ENCODE data around the gene OR10J5. TPM values are rescaled to one million over a fixed set of nuclear protein-coding genes. Genes with fewer than 3 reads are reported as not detected.

Gene OR10J5
- total RNA-seq, 2 donors from 2014 or later, result not detected

DNA sequence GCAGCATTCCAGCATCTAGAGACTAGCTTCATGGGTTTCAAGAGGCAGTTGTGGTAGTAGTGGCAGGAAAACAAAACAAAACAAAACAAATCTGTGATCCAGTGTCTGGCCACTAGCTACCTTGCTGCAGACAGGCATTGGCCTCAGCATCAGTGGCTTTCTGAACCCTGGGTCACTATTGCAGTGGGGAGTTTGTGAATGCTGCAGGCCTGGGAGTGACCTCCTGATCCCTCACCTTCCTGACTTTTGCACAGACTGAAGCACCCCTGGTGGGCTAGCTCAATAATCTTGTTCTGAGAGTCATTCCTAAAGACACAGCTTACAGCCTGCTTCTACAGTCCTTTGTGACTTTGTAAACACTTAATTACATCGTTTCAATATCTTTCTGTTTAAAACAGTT is 26.9 kb upstream of the OR10J5 start:
- TF ChIP-seq, protein P1, sequence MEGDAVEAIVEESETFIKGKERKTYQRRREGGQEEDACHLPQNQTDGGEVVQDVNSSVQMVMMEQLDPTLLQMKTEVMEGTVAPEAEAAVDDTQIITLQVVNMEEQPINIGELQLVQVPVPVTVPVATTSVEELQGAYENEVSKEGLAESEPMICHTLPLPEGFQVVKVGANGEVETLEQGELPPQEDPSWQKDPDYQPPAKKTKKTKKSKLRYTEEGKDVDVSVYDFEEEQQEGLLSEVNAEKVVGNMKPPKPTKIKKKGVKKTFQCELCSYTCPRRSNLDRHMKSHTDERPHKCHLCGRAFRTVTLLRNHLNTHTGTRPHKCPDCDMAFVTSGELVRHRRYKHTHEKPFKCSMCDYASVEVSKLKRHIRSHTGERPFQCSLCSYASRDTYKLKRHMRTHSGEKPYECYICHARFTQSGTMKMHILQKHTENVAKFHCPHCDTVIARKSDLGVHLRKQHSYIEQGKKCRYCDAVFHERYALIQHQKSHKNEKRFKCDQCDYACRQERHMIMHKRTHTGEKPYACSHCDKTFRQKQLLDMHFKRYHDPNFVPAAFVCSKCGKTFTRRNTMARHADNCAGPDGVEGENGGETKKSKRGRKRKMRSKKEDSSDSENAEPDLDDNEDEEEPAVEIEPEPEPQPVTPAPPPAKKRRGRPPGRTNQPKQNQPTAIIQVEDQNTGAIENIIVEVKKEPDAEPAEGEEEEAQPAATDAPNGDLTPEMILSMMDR (IDR thresholded peaks at IDR 0.05), result no peak
- ATAC-seq (ENCODE audit: insufficient number of reproducible peaks, low FRiP score, low read depth) (no peak), DNase-seq (ENCODE audit: low spot score) (no peak)
- H3K9me3 ChIP-seq, result no peaks in the 10 kb centered on the region
- H3K36me3 ChIP-seq, result no peaks in the 10 kb centered on the region
- no peak overlapping the region for H3K4me3 ChIP-seq
- no peaks in the 10 kb centered on the region for H3K27me3 ChIP-seq (replicated peaks; ENCODE audit: insufficient read depth)
- H3K27ac ChIP-seq, result no peak overlapping the region
- H3K4me1 ChIP-seq (ENCODE audit: control insufficient read depth in 1 of 2, low read depth in 2 of 2), result no peaks in the 10 kb centered on the region

DNA sequence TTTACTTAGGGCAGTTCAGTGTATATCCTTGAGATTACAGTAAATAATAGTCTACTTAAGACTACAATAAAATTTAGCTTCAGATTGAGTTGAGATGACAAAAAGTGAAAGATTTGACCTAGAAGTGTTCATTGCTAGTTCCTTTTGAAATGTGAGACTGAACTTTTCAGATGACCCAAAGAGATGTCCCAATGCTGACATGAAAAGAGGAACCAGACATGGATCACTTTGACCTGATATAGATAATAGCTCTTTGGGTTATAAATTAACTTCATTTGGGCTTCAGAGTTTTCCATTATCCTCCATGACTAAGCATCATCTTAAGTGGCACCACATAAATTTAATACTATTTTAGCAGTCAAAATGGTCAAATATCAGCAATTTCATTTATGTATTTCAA is 25.7 kb upstream of the OR10J5 start:
- DNase-seq (ENCODE audit: low spot score) (no peak), ATAC-seq (ENCODE audit: insufficient number of reproducible peaks, low FRiP score, low read depth) (no peak)
- Histone ChIP-seq H3K27me3 (replicated peaks; ENCODE audit: insufficient read depth) (no peaks in the 10 kb centered on the region), H3K4me3 (no peak overlapping the region), H3K9me3 (no peaks in the 10 kb centered on the region), H3K27ac (no peak overlapping the region), H3K4me1 (ENCODE audit: control insufficient read depth in 1 of 2, low read depth in 2 of 2) (no peaks in the 10 kb centered on the region), H3K36me3 (no peaks in the 10 kb centered on the region)
- TF ChIP-seq, protein P1 (IDR thresholded peaks at IDR 0.05), result no peak

DNA sequence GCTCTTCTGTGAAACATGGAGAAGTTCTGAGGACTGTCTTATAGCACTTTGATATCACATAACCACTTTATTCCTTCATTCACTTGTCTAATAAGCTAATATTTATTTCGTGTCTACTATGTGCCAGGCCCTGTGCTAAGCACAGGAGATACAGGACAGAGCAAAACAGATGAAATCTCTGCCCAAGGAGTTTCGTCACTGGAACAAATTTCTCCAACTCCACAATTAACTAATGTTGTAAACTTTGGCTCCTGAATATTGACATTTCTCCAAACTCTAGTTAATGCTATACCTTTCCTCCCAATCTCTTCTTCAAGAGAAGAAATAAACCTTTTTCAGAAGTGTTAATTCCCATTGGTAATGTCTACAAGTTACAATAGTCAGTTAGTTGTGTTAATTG is 24.8 kb upstream of the OR10J5 start:
- Histone ChIP-seq H3K27me3 (replicated peaks; ENCODE audit: insufficient read depth) (no peaks in the 10 kb centered on the region), H3K9me3 (no peaks in the 10 kb centered on the region), H3K27ac (no peak overlapping the region), H3K36me3 (no peaks in the 10 kb centered on the region), H3K4me3 (no peak overlapping the region), H3K4me1 (ENCODE audit: control insufficient read depth in 1 of 2, low read depth in 2 of 2) (no peaks in the 10 kb centered on the region)
- DNase-seq (ENCODE audit: low spot score), result no peak
- ATAC-seq (ENCODE audit: insufficient number of reproducible peaks, low FRiP score, low read depth), result no peak
- TF ChIP-seq, protein P1 (IDR thresholded peaks at IDR 0.05), result no peak

DNA sequence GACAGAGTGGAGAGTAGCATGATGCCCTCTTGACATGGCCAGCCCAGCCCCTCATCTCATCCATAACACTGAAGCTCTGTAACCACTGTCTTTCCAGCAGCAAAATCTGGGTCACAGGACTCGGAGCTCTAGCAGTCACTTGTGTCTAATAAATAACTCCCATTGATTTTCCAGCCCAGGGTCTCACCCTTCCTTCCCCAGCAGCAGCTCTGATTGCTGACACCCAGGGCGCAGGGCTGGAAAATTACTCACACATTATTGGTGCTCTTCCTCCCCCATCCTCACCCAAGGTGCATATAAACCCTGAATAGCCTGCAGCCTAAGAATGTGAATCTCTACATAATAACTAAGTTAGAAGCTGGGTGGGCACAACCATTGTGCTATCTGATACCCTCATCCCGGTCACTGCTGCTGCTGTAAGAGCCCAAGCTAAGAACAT is 21.1 kb upstream of the OR10J5 start:
- no peaks in the 10 kb centered on the region for H3K9me3 ChIP-seq
- H3K27ac ChIP-seq, result no peak overlapping the region
- no peaks in the 10 kb centered on the region for H3K4me1 ChIP-seq (ENCODE audit: control insufficient read depth in 1 of 2, low read depth in 2 of 2)
- DNase-seq (ENCODE audit: low spot score) (no peak), ATAC-seq (ENCODE audit: insufficient number of reproducible peaks, low FRiP score, low read depth) (no peak)
- H3K27me3 ChIP-seq (replicated peaks; ENCODE audit: insufficient read depth), result no peaks in the 10 kb centered on the region
- H3K4me3 ChIP-seq, result no peak overlapping the region
- TF ChIP-seq, protein P1 (IDR thresholded peaks at IDR 0.05), result no peak
- H3K36me3 ChIP-seq, result no peaks in the 10 kb centered on the region

DNA sequence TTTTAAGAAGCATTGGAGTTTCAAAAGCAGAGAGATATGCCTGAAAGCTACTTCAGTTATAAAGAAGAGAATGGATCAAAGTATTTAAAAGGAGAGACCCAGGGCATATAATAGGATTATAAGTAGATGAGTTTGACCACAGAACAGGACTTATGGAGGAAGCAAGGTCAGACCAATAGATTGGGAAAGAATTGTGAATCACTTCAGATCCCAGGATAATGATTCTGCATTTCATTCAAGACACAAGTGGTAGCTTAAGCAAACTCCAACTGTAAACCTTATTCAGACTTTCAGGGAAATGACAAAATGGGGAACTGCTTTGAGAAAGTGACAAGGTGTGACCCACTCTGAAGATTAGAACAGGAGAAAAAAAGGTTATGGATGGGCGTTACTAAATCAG is 18.9 kb upstream of the OR10J5 start:
- no peak for DNase-seq (ENCODE audit: low spot score)
- Histone ChIP-seq H3K27me3 (replicated peaks; ENCODE audit: insufficient read depth) (no peaks in the 10 kb centered on the region), H3K27ac (no peak overlapping the region), H3K4me3 (no peak overlapping the region), H3K9me3 (no peaks in the 10 kb centered on the region), H3K36me3 (no peaks in the 10 kb centered on the region), H3K4me1 (ENCODE audit: control insufficient read depth in 1 of 2, low read depth in 2 of 2) (no peaks in the 10 kb centered on the region)
- no peak for ATAC-seq (ENCODE audit: insufficient number of reproducible peaks, low FRiP score, low read depth)
- TF ChIP-seq, protein P1 (IDR thresholded peaks at IDR 0.05), result no peak

Measured in thoracic aorta (tissue), 2 donors.